Prostate gland (tissue), 2 donors: ENCODE data around the gene MLH1. TPM values are rescaled to one million over a fixed set of nuclear protein-coding genes. Genes with fewer than 3 reads are reported as not detected.

Experiments used
- DNase-seq: peaks from one replicate; pipeline ENCODE4 v3.0.0-alpha.2; 2019; ENCODE audit warnings: low spot score
- H3K27ac ChIP-seq, 2 donors: fragments of 200-600 bp; sonication (generic); 2 replicates each; pipeline ENCODE4 v1.5.1; 2017 to 2019
- H3K27me3 ChIP-seq: fragments of 200-600 bp; sonication (generic); replicated peaks from 2 replicates; pipeline ENCODE4 v1.5.1; 2019; ENCODE audit not compliant: insufficient read depth
- H3K36me3 ChIP-seq, 2 donors: fragments of 200-600 bp; sonication (generic); 1 replicate in 1 of 2; 2 replicates in 1 of 2; pipeline versions ENCODE4 v1.5.1 to v1.8.1; 2017 to 2019
- H3K4me1 ChIP-seq: fragments of 200-600 bp; sonication (generic); replicated peaks from 2 replicates; pipeline ENCODE4 v1.5.1; 2019
- H3K4me3 ChIP-seq, 2 donors: fragments of 200-600 bp; sonication (generic); 2 replicates each; pipeline ENCODE4 v1.5.1; 2017 to 2019
- H3K9me3 ChIP-seq: fragments of 200-600 bp; sonication (generic); 2 replicates; pipeline ENCODE4 v1.5.1; 2017
- POLR2A ChIP-seq: fragments of 450-650 bp; IDR thresholded peaks from one replicate; pipeline ENCODE4 v1.6.1; 2016; ENCODE audit warnings: antibody characterized with exemption, mild to moderate bottlenecking
- POLR2AphosphoS5 ChIP-seq: sonication (generic); formaldehyde crosslinking; IDR thresholded peaks from one replicate; pipeline ENCODE4 v1.6.1; 2017; ENCODE audit warnings: antibody characterized with exemption
- WGBS: methylation state at CpG from one replicate; pipeline ENCODE4 v1.1.5; 2018; 5-methylcytosine and 5-hydroxymethylcytosine counted together
- intact Hi-C: fragments of 100-400 bp; cut with DNase I; formaldehyde crosslinking; loops from one replicate; pipeline ENCODE4 v1.14.2; 2022
- total RNA-seq, 2 donors: library from RNA; depleted of rRNA; stranded (reverse); fragments of >200 nt; gene quantifications; one replicate each; pipeline ENCODE4 v1.1.0, GENCODE V29; 2016
- TF ChIP-seq, protein P1 (sequence below), 4 experiments: fragments of 200-600 bp in 2 of 4; fragments of 450-650 bp in 2 of 4; sonication (generic) in 2 of 4; IDR thresholded peaks; 1 replicate in 3 of 4; 2 replicates in 1 of 4; pipeline ENCODE4 v1.5.1; 2016 to 2019; ENCODE audit warnings: antibody characterized with exemption in 4 of 4, mild to moderate bottlenecking in 2 of 4, moderate library complexity in 2 of 4

Gene MLH1
- total RNA-seq = 10 to 100 TPM; 49.5 to 50.3 TPM

- peak; percentile 91 for DNase-seq
- no peaks in the 10 kb centered on the region for H3K27me3 ChIP-seq
- whole genome bisulfite sequencing = 1% methylated on average over 47 of the region's 47 CpGs
- TF ChIP-seq POLR2AphosphoS5 = peak; percentile 90
- TF ChIP-seq, protein P1, sequence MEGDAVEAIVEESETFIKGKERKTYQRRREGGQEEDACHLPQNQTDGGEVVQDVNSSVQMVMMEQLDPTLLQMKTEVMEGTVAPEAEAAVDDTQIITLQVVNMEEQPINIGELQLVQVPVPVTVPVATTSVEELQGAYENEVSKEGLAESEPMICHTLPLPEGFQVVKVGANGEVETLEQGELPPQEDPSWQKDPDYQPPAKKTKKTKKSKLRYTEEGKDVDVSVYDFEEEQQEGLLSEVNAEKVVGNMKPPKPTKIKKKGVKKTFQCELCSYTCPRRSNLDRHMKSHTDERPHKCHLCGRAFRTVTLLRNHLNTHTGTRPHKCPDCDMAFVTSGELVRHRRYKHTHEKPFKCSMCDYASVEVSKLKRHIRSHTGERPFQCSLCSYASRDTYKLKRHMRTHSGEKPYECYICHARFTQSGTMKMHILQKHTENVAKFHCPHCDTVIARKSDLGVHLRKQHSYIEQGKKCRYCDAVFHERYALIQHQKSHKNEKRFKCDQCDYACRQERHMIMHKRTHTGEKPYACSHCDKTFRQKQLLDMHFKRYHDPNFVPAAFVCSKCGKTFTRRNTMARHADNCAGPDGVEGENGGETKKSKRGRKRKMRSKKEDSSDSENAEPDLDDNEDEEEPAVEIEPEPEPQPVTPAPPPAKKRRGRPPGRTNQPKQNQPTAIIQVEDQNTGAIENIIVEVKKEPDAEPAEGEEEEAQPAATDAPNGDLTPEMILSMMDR (IDR thresholded peaks at IDR 0.05) = no peak
- TF ChIP-seq POLR2A = peak; percentile 68
- peaks cover 6% of the 10 kb centered on the region for H3K4me1 ChIP-seq
- H3K27ac ChIP-seq = peak within 1 kb of the TSS; percentile 98 to 99
- H3K4me3 ChIP-seq = peak within 1 kb of the TSS; percentile 63 to 81
- H3K9me3 ChIP-seq = no peaks in the 10 kb centered on the region
- H3K36me3 ChIP-seq = peaks cover 0 to 4% of the 10 kb centered on the region in 2 donors
- intact Hi-C loops = no loop called here
These were observed at the start of gene MLH1 for GRCh38 chr3:36993326-36994283. TSS of gene MLH1 (plus strand) at chr3:36993518. CDS start at chr3:36993548, 30 bp downstream.

GRCh38 chr3:36943601-36944000 is 49.7 kb upstream of the MLH1 start:
- Histone ChIP-seq H3K27me3 (no peaks in the 10 kb centered on the region), H3K36me3 (no peaks in the 10 kb centered on the region), H3K4me3 (peak overlapping the region; percentile 82 to 84), H3K9me3 (no peaks in the 10 kb centered on the region), H3K4me1 (no peaks in the 10 kb centered on the region), H3K27ac (peak overlapping the region; percentile 67 to 76)
- intact Hi-C loops = no loop called here
- WGBS = 15% methylated on average over 10 of the region's 10 CpGs
- no peak for DNase-seq
- TF ChIP-seq, protein P1 (IDR thresholded peaks at IDR 0.05) = no peak
- TF ChIP-seq POLR2AphosphoS5 (no peak), POLR2A (no peak)

DNA sequence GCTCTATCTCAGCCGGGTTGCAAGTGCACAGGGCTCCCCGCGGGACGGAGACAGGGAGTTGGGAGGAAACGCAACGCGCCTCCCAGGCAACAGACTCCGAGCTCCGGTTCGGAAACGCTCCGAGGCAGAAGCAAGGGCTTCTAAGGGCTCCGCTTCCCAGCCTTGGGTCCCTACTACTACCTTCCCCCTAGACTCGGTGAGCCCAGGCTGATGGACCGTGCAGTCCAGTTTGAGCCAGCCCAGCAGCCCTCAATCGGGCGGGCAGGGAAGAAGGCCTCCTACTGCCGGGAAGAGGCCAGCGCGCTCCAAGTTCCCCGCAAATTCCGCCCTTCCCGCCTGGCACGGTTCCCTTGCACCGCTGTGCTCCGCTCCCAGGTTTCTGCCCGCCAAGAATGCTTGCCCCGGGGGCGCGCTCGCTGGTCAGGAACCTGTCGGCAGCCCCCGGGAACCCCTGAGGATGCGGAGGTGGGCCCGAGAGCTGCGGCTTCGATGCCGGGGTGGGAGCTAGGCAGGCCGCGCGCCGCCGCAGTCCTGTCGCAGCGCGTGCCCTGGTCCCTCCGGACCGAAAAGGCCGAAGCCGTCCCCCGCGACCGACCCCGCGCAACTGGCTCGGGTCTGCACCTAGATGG is 49.2 kb upstream of the MLH1 start:
- TF ChIP-seq POLR2AphosphoS5 (peak; percentile 6), POLR2A (no peak)
- WGBS = 0% methylated on average over 15 of the region's 56 CpGs
- intact Hi-C loops = no loop called here
- DNase-seq = peak; percentile 41
- H3K4me1 ChIP-seq = no peaks in the 10 kb centered on the region
- H3K9me3 ChIP-seq = no peaks in the 10 kb centered on the region
- H3K27me3 ChIP-seq = no peaks in the 10 kb centered on the region
- peak overlapping the region; percentile 82 to 84 for H3K4me3 ChIP-seq
- no peaks in the 10 kb centered on the region for H3K36me3 ChIP-seq
- H3K27ac ChIP-seq = peak overlapping the region; percentile 67 to 76

DNA sequence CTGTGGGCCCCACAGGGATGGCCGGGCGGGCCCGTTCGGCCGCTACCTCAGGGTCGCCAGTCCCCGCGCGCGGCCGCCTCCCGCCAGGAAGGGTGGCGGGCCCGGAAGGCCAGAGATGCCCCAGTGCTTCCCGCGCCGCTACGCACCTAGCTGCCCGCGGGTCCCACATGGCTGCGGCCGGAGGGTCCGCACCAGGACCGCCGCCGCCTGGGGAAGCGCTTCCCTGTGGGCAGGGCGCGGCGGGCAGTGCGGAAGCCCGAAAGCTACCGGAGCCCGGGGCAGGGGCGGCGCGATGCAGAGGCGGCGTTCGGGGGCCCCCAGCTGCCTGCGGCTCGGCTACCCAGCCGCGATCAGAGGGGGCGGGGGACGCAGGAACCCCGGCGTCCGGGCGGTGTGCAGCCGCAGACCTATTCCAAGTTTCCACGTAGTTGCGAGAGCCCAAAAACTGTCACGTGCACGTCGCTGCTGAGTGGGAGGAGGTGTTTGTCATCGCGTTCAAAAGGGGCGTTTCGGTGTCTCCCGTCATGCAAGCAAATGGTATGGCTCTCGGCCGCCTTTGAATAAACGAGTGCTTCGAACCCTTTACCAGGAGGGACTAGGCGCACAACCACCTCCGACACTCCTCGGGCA is 48.6 kb upstream of the MLH1 start, which contains the start of gene TRANK1:
TSS of gene TRANK1 (minus strand) at position 414 of the 630 bp plus-strand sequence. CDS start at position 169, 245 bp downstream.
- no peaks in the 10 kb centered on the region for H3K27me3 ChIP-seq
- peak within 1 kb of the TSS; percentile 82 to 84 for H3K4me3 ChIP-seq
- H3K27ac ChIP-seq = peak within 1 kb of the TSS; percentile 67 to 76
- no peaks in the 10 kb centered on the region for H3K9me3 ChIP-seq
- intact Hi-C loops = no loop called here
- no peaks in the 10 kb centered on the region for H3K36me3 ChIP-seq
- no peaks in the 10 kb centered on the region for H3K4me1 ChIP-seq
- TF ChIP-seq, protein P1 (IDR thresholded peaks at IDR 0.05) = no peak
- TF ChIP-seq POLR2A (peak; percentile 19), POLR2AphosphoS5 (peak; percentile 47)
- peak; percentile 42 for DNase-seq
- WGBS = under 1% methylated on average over 50 of the region's 68 CpGs
